ENCODE results near the gene BCL11A. TPM values are rescaled to one million over a fixed set of nuclear protein-coding genes. Genes with fewer than 3 reads are reported as not detected.

Gene BCL11A
- total RNA-seq, 1 donor from 2014 or later = 2.2 TPM

- Mint-ChIP-seq H3K36me3 (ENCODE audit: low read depth) (no peaks in the 10 kb centered on the region), H3K27me3 (ENCODE audit: low read depth) (no peaks in the 10 kb centered on the region), H3K9me3 (no peaks in the 10 kb centered on the region), H3K4me3 (no peak overlapping the region), H3K27ac (ENCODE audit: unreplicated experiment) (no peak overlapping the region), H3K4me1 (peaks cover 10% of the 10 kb centered on the region)
- TF ChIP-seq CTCF (conservative IDR thresholded peaks at IDR 0.05) = no peak
- DNase-seq (ENCODE audit: low read depth, low spot score) = no peak
Measured at GRCh38 chr2:60485550-60485949, 67.9 kb downstream of the BCL11A start.

GRCh38 chr2:60485055-60485454, 68.4 kb downstream of the BCL11A start:
- H3K36me3 Mint-ChIP-seq (ENCODE audit: low read depth) = no peaks in the 10 kb centered on the region
- H3K4me3 Mint-ChIP-seq = no peak overlapping the region
- TF ChIP-seq CTCF (conservative IDR thresholded peaks at IDR 0.05) = no peak
- H3K4me1 Mint-ChIP-seq = peaks cover 10% of the 10 kb centered on the region
- peak overlapping the region; percentile 50 for H3K27ac Mint-ChIP-seq (ENCODE audit: unreplicated experiment)
- H3K27me3 Mint-ChIP-seq (ENCODE audit: low read depth) = no peaks in the 10 kb centered on the region
- H3K9me3 Mint-ChIP-seq = no peaks in the 10 kb centered on the region
- DNase-seq (ENCODE audit: low read depth, low spot score) = no peak

GRCh38 chr2:60484133-60484645, 69.3 kb downstream of the BCL11A start:
- DNase-seq (ENCODE audit: low read depth, low spot score) = no peak
- Mint-ChIP-seq H3K4me3 (no peak overlapping the region), H3K27ac (ENCODE audit: unreplicated experiment) (peak overlapping the region; percentile 12), H3K27me3 (ENCODE audit: low read depth) (no peaks in the 10 kb centered on the region), H3K36me3 (ENCODE audit: low read depth) (no peaks in the 10 kb centered on the region), H3K4me1 (peaks cover 11% of the 10 kb centered on the region), H3K9me3 (no peaks in the 10 kb centered on the region)
- TF ChIP-seq CTCF (conservative IDR thresholded peaks at IDR 0.05) = no peak

GRCh38 chr2:60483401-60483800, 70.1 kb downstream of the BCL11A start:
- H3K4me1 Mint-ChIP-seq = peaks cover 17% of the 10 kb centered on the region
- H3K9me3 Mint-ChIP-seq = no peaks in the 10 kb centered on the region

GRCh38 chr2:60482222-60482621, 71.2 kb downstream of the BCL11A start:
- H3K4me1 Mint-ChIP-seq = peaks cover 17% of the 10 kb centered on the region
- no peaks in the 10 kb centered on the region for H3K9me3 Mint-ChIP-seq
- no peak for DNase-seq (ENCODE audit: low read depth, low spot score)
- H3K36me3 Mint-ChIP-seq (ENCODE audit: low read depth) = no peaks in the 10 kb centered on the region
- H3K4me3 Mint-ChIP-seq = no peak overlapping the region
- H3K27me3 Mint-ChIP-seq (ENCODE audit: low read depth) = no peaks in the 10 kb centered on the region
- no peak for TF ChIP-seq CTCF (conservative IDR thresholded peaks at IDR 0.05)
- H3K27ac Mint-ChIP-seq (ENCODE audit: unreplicated experiment) = peak overlapping the region; percentile 90

More at GRCh38 chr2:60483401-60483800, 70.1 kb downstream of the BCL11A start:
- Mint-ChIP-seq H3K27me3 (ENCODE audit: low read depth) (no peaks in the 10 kb centered on the region), H3K27ac (ENCODE audit: unreplicated experiment) (no peak overlapping the region), H3K36me3 (ENCODE audit: low read depth) (no peaks in the 10 kb centered on the region), H3K4me3 (no peak overlapping the region)
- TF ChIP-seq CTCF (conservative IDR thresholded peaks at IDR 0.05) = no peak
- no peak for DNase-seq (ENCODE audit: low read depth, low spot score)

All from neural crest cell (in vitro differentiated cells).